KOPT-K1 (cell line): ENCODE data around the gene MICU1.
"Not testable (repeated sequence)": the region's sequence is repeated elsewhere in the genome, so short reads cannot be mapped to it uniquely, and the experiment has no call there.

Experiments
- H3K27ac ChIP-seq: fragments of 200-600 bp; sonication (generic); 2 replicates; pipeline ENCODE4 v1.5.1; 2016; ENCODE audit warnings: antibody characterized with exemption, mild to moderate bottlenecking, low read depth, low read length; ENCODE audit not compliant: poor library complexity, severe bottlenecking
- H3K36me3 ChIP-seq: fragments of 200-600 bp; sonication (generic); 2 replicates; pipeline ENCODE4 v1.5.1; 2017; ENCODE audit warnings: antibody characterized with exemption, mild to moderate bottlenecking, low read length, moderate library complexity; ENCODE audit not compliant: insufficient read depth
- H3K9me3 ChIP-seq: fragments of 200-600 bp; sonication (generic); 2 replicates; pipeline ENCODE4 v1.5.1; 2017; ENCODE audit warnings: antibody characterized with exemption, low read length, mild to moderate bottlenecking; ENCODE audit not compliant: insufficient read depth, poor library complexity, severe bottlenecking

Gene MICU1

DNA sequence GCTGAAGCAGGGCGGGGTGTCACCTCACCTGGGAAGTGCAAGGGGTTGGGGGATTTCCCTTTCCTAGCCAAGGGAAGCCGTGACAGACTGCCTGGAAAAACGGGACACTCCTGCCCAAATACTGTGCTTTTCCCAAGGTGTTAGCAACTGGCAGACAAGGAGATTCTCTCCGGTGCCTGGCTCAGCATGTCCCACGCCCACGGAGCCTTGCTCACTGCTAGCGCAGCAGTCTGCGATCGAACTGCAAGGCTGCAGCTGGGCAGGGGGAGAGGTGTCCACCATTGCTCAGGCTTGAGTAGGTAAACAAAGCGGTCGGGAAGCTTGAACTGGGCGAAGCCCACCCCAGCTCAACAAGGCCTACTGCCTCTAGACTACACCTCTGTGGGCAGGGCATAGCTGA, 190.3 kb downstream of the MICU1 start:
- Histone ChIP-seq H3K36me3 (no peaks in the 10 kb centered on the region), H3K27ac (no peak overlapping the region), H3K9me3 (no peaks in the 10 kb centered on the region)

DNA sequence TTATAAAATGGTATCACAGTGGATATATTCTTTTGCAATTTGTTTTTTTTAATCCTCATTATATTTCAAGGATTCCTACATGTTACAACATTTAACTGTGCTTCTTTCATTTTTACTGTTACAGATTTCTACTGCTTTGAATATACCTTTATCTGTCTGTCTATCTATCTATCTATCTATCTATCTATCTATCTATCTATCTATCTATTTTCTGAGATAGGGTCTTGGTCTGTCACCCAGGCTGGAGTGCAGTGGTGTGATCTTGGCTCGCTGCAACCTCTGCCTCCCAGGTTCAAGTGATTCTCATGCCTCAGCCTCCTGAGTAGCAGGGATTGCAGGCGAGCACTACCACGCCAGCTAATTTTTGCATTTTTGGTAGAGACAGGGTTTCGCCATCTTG, 194.9 kb downstream of the MICU1 start:
- H3K27ac ChIP-seq, H3K9me3 ChIP-seq, H3K36me3 ChIP-seq: not testable (repeated sequence)

DNA sequence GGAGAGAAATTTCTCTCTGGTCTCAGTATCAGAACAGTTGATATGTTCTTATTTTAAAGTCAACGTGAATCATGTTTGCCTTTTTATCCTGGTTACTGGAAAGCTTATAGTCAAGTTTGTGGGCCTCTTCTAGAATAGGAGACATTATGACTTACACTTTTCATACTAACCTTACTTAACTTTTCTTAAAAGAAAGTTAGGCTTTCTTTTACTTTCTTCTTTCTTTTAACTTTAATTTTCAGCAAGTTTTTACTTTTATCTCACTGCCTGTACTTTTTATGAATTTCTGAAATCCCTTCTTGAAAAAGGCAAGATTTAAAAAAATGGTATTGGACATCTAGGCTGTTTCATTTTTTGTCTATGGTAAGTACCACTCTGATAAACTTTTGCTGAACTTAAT, 195.9 kb downstream of the MICU1 start:
- H3K27ac ChIP-seq = no peak overlapping the region
- no peaks in the 10 kb centered on the region for H3K9me3 ChIP-seq
- H3K36me3 ChIP-seq = no peaks in the 10 kb centered on the region

DNA sequence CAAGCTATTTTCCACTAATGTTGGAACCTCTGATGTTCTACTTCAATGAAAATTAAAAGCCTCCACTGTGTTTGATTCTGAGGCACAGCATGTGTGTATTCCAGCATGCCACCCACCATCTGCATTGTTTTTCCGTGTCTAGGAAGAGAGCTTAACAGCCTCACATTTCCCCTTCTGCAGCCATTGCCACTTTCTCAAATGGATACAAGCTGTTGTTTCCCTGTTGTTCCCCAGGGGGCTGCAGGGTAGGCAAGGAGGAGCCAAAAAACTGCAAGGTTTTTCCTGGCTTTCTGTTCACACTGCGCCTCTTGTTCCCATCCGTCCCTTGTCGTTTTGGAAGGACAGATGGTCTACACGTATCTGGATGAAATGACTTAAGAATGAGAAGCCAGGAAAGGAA, 198.9 kb downstream of the MICU1 start:
- Histone ChIP-seq H3K36me3 (peaks cover 9% of the 10 kb centered on the region), H3K27ac (no peak overlapping the region)

DNA sequence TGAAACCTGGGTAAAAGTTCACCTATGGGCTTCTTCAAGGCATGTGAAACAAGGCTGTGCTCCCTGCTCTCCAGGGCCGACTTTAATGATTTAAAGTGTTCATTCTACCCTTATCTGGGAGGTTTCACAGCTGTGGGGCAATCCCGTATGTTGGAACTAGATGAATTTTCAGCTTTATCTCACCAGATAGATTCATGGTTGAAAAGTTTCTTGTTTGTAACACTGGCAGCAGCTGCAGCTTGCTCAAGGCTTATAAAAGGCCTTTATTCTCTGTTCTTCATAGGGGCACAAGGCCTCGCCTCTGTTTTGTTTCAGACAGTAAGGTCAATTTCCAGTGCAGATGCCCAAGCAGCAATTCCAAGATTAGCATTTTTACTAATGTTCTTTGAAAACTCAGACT, 200.7 kb downstream of the MICU1 start:
- Histone ChIP-seq H3K36me3 (peaks cover 18% of the 10 kb centered on the region), H3K9me3 (peaks cover 7% of the 10 kb centered on the region), H3K27ac (no peak overlapping the region)

More for the DNA sequence above, 198.9 kb downstream of the MICU1 start:
- peaks cover 4% of the 10 kb centered on the region for H3K9me3 ChIP-seq

DNA sequence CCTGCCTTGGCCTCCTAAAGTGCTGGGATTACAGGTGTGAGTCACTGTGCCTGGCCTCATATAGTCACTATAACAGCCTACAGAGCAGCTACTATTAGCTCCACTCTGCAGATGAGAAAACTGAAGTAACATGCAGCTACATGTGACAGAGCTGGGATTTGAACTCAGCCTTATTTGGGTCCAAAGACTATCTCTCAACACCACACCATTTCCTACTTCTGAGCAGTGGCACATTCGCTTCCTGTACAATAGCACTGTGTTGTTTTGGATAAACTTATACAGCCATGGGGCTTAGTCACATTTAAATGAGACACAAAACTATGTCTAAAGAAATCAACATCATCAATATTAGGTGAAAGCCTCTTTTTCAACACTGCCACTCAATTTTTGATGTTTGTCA, 201.3 kb downstream of the MICU1 start:
- Histone ChIP-seq H3K9me3 (peaks cover 7% of the 10 kb centered on the region), H3K36me3 (peaks cover 18% of the 10 kb centered on the region), H3K27ac (no peak overlapping the region)

DNA sequence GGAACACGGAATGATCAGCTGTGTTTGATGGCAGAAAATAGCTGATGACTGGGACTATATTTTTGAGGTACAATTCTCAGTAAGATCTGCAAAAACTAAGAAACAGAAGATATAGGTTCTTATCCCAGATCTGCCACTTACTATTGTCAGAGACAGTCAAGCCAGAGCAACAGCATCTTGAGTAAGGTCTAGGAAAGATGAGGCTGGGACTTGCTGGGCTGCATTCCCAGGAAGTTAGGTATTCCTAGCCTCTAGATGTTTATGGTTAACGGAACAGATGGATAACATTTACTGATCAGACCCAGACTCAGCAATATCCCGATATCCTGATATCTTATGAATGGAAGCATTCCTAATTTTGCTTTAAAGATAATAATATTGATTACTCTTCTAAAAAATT, 202.5 kb downstream of the MICU1 start:
- Histone ChIP-seq H3K36me3 (peaks cover 18% of the 10 kb centered on the region), H3K27ac (no peak overlapping the region), H3K9me3 (peaks cover 7% of the 10 kb centered on the region)

DNA sequence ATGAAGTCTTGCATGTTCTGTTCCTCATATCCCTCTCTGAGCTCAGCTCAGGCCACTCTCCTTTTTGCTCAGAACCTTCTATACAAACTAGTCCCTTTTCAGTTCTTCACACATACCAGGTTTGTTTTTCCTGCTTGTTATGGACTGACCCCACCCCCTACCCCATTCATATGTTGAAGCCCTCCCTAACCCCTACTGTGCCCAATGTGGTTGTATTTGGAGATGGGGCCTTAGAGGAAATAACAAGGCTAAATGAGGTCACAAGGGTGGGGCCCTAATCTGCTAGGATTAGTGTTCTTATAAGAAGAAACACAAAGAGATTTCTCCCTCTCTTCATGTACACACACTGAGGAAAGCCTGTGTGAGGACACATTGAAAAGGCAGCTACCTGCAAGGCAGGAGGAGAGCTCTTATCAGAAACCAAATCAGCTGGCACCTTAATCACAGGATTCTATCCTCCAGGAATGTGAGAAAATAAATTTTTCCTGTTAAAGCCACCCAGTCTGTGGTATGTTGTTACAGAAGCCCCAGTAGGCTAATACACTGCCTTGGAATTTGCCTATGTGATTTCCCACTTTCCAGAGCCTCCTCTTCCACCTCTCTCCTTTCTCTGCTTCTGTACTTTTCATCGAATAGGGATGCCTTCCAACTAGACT, 203.9 kb downstream of the MICU1 start:
- H3K36me3 ChIP-seq = peaks cover 18% of the 10 kb centered on the region
- H3K9me3 ChIP-seq = peaks cover 7% of the 10 kb centered on the region
- no peak overlapping the region for H3K27ac ChIP-seq

DNA sequence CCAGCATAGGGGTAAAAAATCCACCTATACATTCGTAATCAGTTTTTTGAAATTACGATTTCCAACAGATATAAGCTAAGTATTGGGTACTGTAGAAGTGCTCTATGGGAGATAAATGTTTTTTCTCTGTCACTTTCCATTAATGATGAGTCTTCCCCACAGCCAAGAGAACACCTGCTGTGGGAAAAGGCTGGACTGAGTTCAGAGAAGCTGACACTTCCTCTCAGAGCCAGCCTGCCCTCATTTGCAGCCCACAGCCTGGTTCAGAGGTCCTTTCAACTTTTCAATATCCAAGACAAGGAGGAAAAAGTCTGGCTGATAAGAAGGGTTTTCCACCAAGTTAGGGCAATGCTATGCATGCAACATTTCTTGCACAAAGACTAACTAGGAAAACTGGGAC, 206.6 kb downstream of the MICU1 start:
- no peak overlapping the region for H3K27ac ChIP-seq
- H3K9me3 ChIP-seq = peaks cover 7% of the 10 kb centered on the region
- peaks cover 18% of the 10 kb centered on the region for H3K36me3 ChIP-seq

DNA sequence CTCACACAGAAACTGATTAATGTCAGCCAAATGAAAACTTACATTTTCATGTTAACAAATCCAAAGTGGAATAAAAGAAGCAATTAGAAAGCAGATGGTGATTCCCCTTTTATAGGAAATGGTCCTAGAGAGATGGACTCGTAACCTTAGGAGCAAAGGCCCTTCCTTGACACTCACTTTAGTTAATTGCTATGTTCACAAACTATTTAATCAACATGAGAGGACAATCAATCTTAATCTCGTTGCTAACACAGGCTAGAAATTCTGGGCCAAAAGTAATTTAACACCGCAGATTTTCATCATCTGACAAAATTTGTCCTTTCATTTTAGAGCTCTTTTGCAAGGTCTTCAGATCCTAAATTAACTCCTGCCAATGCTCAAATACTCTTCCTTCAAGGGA, 207.2 kb downstream of the MICU1 start:
- Histone ChIP-seq H3K36me3 (peaks cover 18% of the 10 kb centered on the region), H3K27ac (no peak overlapping the region), H3K9me3 (peaks cover 12% of the 10 kb centered on the region)

DNA sequence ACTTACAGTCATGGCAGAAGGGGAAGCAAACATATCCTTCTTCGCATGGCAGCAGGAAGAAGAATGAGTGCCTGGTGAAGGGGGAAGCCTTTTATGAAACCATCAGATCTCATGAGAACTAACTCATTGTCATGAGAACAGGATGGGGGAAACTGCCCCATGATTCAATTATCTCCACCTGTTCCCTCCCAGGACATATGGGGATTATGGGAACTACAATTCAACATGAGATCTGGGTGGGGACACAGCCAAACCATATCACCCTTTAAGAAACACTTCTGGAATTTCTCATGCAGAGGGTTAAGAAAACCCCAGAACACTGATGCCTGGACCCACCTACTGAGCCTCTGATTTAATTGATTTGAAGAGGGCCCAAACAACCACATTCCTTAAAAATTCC, 207.9 kb downstream of the MICU1 start:
- no peak overlapping the region for H3K27ac ChIP-seq
- peaks cover 17% of the 10 kb centered on the region for H3K9me3 ChIP-seq
- peaks cover 17% of the 10 kb centered on the region for H3K36me3 ChIP-seq

DNA sequence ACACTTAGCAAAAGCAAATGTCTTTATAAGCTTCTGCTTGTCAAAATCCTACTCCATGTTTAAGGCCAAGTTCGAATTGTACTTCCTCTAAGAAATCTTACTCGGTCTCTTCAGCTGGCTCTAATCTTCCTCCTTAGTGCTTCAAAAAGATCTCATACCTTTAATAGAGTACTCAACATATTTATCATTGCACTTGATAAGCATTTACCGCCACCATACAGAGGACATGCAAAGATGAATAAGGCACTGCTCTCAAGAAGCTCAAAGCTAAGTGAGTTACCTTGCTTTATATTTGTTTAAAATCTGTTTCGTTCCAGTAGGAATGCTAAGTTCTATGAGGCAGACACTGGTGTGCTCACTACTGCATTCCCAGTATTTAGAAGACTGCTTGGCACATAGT, 209.2 kb downstream of the MICU1 start:
- Histone ChIP-seq H3K9me3 (peaks cover 10% of the 10 kb centered on the region), H3K36me3 (peaks cover 9% of the 10 kb centered on the region), H3K27ac (no peak overlapping the region)

DNA sequence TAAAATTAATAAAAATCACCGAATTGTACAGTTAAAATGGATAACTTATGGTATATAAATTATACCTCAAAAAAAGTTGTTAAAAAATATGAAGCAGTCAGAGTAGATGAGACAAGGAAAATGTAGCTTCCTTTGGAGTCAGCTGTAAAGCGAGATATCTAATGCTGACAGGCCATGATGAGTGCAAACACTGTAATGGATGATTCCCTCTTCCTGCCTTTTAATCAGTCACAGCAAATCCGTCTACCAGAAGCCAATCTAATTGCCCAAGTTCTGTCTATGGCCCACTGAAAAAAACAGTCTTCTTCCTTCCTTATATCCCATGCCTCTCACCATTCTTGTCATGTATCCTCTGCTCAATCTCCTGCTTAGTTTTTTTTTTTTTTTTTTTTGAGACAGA, 211.2 kb downstream of the MICU1 start:
- no peak overlapping the region for H3K27ac ChIP-seq
- H3K36me3 ChIP-seq = 0 out of 2 replicates have a peak, but pooled peaks cover 3% of the 10 kb centered on the region
- peaks cover 10% of the 10 kb centered on the region for H3K9me3 ChIP-seq

DNA sequence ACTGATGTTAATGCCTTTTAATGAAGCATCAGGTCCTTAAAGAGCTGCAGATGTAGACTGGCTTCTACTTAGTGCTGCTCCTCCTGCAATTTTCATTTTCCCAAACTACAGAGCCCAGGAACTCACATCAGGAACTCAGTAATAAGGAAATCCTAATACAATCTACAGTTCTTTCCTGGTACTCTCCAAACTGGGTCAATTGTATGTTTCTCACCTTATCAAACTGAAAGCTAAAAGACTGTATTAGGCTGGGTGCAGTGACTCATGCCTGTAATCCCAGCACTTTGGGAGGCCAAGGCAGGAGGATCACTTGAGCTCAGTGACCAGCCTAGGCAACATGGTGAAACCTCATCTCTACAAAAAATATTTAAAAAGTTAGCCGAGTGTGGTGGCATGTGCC, 216.7 kb downstream of the MICU1 start:
- Histone ChIP-seq H3K9me3 (peaks cover 9% of the 10 kb centered on the region), H3K36me3 (0 out of 2 replicates have a peak, but pooled peaks cover 3% of the 10 kb centered on the region), H3K27ac (no peak overlapping the region)

DNA sequence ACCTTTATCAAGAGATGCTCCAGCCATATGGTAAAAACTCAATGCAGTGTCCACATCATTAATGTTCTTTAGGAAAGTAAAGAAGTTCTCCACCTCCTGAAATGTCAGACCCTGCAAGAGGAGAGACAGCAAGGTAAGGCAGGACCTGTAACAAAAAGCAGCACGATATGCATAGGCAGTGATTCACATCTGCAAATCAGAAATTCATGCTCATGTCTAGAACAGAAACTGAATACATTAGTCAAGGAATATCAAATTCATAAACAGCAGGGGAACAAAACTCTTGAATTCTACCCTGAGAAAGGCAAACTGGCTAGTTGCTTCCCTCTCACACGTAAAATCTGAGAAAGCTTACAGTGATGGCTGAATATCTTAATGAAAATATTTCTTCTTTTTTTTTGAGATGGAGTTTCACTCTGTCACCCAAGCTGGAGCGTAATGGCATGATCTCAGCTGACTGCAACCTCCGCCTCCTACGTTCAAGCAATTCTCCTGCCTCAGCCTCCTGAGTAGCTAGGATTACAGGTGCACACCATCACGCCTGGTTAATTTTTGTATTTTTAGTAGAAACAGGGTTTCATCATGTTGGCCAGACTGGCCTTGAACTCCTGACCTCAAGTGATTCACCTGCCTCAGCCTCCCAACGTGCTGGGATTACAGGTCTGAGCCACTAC, 217.8 kb downstream of the MICU1 start:
- no peaks in the 10 kb centered on the region for H3K9me3 ChIP-seq
- no peak overlapping the region for H3K27ac ChIP-seq
- no peaks in the 10 kb centered on the region for H3K36me3 ChIP-seq

DNA sequence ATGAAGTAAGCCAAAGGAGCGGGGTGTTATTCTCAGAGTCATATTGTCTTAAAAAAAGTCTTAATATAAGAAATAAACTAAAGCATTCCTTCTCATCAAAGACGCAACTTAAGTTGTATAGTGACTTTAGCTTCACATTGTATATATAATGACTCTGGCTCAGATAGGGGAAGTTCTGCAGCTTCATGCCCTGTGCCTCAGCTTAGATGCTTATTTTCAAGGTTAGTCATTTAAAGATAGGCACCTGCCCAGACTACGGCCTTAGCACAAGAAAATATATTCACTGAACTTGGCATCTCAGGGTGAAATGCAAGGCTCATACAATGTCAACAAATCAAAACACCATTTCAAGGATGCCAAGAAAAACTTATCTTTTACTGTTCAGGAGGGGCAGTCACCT, 218.4 kb downstream of the MICU1 start:
- no peak overlapping the region for H3K27ac ChIP-seq
- H3K9me3 ChIP-seq = no peaks in the 10 kb centered on the region
- no peaks in the 10 kb centered on the region for H3K36me3 ChIP-seq
